Left ventricle myocardium inferior (tissue), 1 donor: ENCODE results near the gene TMEM151B. TPM values are rescaled to one million over a fixed set of nuclear protein-coding genes. Genes with fewer than 3 reads are reported as not detected.

Source experiments
- DNase-seq: peaks from one replicate; pipeline ENCODE4 v3.0.0-alpha.2; 2020
- H3K27ac ChIP-seq: fragments of 200-600 bp; replicated peaks from 2 replicates; pipeline ENCODE4 v1.8.0; 2021
- H3K27me3 ChIP-seq: fragments of 200-600 bp; 2 replicates; pipeline ENCODE4 v1.8.0; 2021; ENCODE audit warnings: low read depth
- H3K36me3 ChIP-seq: fragments of 200-600 bp; 2 replicates; pipeline ENCODE4 v1.8.0; 2021
- H3K4me1 ChIP-seq: fragments of 200-600 bp; 2 replicates; pipeline ENCODE4 v1.8.0; 2021
- H3K4me3 ChIP-seq: fragments of 200-600 bp; 2 replicates; pipeline ENCODE4 v1.8.0; 2021; ENCODE audit warnings: mild to moderate bottlenecking, moderate library complexity
- H3K9me3 ChIP-seq: fragments of 200-600 bp; replicated peaks from 2 replicates; pipeline ENCODE4 v1.8.0; 2021
- intact Hi-C: fragments of 100-400 bp; cut with micrococcal nuclease; formaldehyde crosslinking; loops from one replicate; pipeline ENCODE4 v1.11.0; 2022
- total RNA-seq: library from RNA; stranded (reverse); fragmentation: NEBNext Ultra II Directional; extraction: Animal tissue kit (Norgen Biotek cat#: 25700); gene quantifications from one replicate; pipeline ENCODE4 v1.2.1, GENCODE V29; 2021
- TF ChIP-seq, protein P1 (sequence below): fragments of 200-600 bp; IDR thresholded peaks from 2 replicates; pipeline ENCODE4 v1.8.0; 2021; ENCODE audit warnings: antibody characterized with exemption, mild to moderate bottlenecking, borderline replicate concordance
- donor health status: DM: no; HTN: yes; CAD: no; lungs with severe emphysema.

TMEM151B gene
- total RNA-seq, 1 donor from 2014 or later: not detected

DNA sequence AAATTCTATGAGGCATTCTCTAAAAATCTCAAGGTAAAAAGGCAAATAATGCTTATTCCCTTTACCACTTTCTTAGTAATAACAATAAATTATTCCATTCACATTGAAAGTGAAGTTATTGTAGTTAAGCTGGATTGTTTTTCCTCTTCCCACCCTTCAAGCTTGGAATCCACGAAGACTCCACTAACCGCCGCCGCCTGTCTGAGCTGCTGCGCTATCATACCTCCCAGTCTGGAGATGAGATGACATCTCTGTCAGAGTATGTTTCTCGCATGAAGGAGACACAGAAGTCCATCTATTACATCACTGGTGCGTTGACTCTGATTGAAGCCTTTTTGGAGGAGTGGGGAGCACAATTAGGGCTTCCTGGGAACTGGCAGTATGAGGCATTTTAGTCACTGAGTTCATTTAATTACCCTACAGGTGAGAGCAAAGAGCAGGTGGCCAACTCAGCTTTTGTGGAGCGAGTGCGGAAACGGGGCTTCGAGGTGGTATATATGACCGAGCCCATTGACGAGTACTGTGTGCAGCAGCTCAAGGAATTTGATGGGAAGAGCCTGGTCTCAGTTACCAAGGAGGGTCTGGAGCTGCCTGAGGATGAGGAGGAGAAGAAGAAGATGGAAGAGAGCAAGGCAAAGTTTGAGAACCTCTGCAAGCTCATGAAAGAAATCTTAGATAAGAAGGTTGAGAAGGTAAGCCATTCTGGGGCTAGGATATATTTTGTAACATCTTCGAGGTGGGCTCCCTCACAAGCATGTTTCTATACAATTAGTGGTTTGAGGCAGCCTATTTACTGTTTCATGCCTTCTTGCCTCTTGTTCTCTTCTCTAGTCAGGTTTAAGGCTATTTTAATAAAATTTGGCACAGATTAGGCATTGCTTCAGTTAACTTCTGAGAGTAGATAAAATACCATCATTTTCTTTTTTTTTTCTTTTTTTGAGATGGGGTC, 18.4 kb upstream of the TMEM151B start:
- TF ChIP-seq, protein P1, sequence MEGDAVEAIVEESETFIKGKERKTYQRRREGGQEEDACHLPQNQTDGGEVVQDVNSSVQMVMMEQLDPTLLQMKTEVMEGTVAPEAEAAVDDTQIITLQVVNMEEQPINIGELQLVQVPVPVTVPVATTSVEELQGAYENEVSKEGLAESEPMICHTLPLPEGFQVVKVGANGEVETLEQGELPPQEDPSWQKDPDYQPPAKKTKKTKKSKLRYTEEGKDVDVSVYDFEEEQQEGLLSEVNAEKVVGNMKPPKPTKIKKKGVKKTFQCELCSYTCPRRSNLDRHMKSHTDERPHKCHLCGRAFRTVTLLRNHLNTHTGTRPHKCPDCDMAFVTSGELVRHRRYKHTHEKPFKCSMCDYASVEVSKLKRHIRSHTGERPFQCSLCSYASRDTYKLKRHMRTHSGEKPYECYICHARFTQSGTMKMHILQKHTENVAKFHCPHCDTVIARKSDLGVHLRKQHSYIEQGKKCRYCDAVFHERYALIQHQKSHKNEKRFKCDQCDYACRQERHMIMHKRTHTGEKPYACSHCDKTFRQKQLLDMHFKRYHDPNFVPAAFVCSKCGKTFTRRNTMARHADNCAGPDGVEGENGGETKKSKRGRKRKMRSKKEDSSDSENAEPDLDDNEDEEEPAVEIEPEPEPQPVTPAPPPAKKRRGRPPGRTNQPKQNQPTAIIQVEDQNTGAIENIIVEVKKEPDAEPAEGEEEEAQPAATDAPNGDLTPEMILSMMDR: no peak
- no peak for DNase-seq
- Histone ChIP-seq H3K4me1 (peaks cover 95% of the 10 kb centered on the region), H3K27me3 (no peaks in the 10 kb centered on the region), H3K4me3 (no peak overlapping the region), H3K9me3 (no peaks in the 10 kb centered on the region), H3K36me3 (peaks cover 82% of the 10 kb centered on the region), H3K27ac (no peak overlapping the region)
- intact Hi-C loops: no loop called here

DNA sequence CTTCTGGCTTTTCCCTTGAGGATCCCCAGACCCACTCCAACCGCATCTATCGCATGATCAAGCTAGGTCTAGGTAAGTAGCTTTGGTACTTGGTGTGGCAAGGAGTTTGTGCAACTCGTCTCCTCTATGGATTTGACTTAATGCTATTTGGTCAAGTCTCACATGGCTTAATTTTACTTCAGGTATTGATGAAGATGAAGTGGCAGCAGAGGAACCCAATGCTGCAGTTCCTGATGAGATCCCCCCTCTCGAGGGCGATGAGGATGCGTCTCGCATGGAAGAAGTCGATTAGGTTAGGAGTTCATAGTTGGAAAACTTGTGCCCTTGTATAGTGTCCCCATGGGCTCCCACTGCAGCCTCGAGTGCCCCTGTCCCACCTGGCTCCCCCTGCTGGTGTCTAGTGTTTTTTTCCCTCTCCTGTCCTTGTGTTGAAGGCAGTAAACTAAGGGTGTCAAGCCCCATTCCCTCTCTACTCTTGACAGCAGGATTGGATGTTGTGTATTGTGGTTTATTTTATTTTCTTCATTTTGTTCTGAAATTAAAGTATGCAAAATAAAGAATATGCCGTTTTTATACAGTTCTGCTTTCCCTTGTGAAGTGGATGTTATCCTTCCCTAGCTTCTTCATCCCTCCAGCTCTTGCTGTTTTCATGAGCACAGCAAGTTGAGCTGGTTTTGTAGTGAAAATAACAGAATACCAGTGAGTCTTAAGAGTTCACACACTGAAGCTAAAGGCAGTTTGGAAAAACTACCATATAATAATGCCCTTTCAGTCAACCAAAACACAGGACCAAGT, 16.7 kb upstream of the TMEM151B start:
- Histone ChIP-seq H3K36me3 (peaks cover 76% of the 10 kb centered on the region), H3K4me3 (no peak overlapping the region), H3K27me3 (no peaks in the 10 kb centered on the region), H3K4me1 (peaks cover 92% of the 10 kb centered on the region), H3K9me3 (no peaks in the 10 kb centered on the region), H3K27ac (peak overlapping the region; percentile 15)
- no peak for DNase-seq
- TF ChIP-seq, protein P1: peak; percentile 56
- intact Hi-C loops: no loop called here

DNA sequence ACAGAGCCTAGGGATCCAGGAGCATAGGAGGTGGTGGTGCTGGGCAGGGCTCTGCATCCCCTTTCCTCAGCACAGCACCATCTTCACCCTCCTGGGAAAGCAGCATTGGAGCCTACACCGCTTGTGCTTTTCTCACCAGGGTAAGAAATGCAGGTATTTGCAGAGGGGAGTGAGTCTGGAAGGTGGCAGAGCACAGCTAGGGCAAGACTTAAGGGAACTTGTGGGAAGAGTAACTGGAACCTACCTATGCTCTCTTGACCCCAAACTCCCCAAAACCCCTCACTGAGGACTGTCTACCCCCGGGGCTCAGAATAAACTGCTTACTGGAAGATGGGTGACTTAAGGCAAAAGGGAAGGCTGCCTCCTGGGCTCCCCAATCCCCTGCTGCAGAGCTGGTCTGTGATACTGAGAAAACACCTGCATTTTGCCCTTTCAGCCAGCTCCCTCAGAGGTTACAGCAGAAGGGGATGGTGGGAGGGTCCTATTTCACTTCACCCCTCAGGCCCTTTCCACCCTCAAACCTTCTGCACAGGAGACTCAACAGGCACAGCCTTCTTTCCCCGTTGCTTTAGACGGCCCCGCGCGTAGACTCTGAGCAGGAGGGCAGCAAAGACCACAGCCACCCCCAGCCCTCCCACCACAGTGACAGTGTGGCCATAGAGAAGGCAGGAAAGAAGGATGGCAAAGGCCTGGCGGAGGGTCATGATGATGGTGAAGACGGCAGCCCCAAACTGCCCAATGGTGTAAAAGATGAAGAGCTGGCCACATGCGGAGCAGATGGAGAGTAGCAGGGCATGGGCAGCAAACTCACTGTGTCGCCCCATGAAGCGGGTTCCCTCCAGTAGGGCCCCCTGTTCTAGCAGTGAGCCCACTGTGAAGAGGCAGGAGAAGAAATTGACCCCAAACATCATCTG, 15.8 kb upstream of the TMEM151B start:
- no peak overlapping the region for H3K4me3 ChIP-seq
- intact Hi-C loops: no loop called here
- no peak for DNase-seq
- H3K9me3 ChIP-seq: no peaks in the 10 kb centered on the region
- H3K27me3 ChIP-seq: no peaks in the 10 kb centered on the region
- TF ChIP-seq, protein P1: no peak
- peak overlapping the region; percentile 15 for H3K27ac ChIP-seq
- H3K36me3 ChIP-seq: peaks cover 67% of the 10 kb centered on the region
- H3K4me1 ChIP-seq: peaks cover 83% of the 10 kb centered on the region

DNA sequence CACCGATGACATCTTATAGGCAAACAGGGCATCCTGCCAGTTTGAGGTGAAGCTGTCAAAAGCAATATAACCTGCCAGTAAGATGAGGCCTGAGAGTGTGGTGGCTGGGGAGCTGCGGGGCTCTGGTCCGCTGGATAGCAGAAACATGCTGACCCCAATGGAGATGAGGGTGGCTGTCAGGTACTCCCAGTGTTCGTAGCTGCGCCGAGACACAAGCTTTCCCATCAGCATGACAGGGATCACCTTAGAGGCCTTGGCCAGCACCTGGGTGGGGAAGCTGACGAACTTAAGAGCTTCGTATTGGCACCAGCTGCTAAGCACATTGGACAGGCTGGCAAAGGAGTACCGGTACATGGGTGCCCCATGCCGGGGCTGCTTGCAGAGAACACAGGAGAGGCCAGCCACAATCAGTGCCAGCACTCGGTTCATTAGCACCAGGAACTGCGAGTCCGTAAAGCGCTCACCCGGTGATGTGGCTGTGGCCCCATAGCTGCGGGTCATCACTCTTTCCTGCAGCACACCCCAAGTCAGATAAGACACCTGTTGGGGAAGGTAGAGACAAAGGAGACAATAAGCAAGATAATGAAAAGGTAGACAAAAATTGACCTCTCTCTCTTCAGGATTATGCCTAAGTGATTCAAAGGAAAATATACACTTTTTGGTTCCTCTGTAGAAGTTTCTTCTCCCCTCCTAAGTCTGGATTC, 15.0 kb upstream of the TMEM151B start:
- TF ChIP-seq, protein P1: no peak
- H3K27ac ChIP-seq: peak overlapping the region; percentile 96
- no peaks in the 10 kb centered on the region for H3K9me3 ChIP-seq
- peaks cover 75% of the 10 kb centered on the region for H3K4me1 ChIP-seq
- no peaks in the 10 kb centered on the region for H3K27me3 ChIP-seq
- no peak for DNase-seq
- no peak overlapping the region for H3K4me3 ChIP-seq
- peaks cover 67% of the 10 kb centered on the region for H3K36me3 ChIP-seq
- intact Hi-C loops: no loop called here
